Psoas muscle (tissue), 8 donors: ENCODE measurements around the gene QRFP. TPM values are rescaled to one million over a fixed set of nuclear protein-coding genes. Genes with fewer than 3 reads are reported as not detected.

Experiments used
- ATAC-seq, 4 donors: fragments of 200-7000 bp; cut with Tn5 transposase; one replicate each; pipeline ENCODE4 v1.9.1; 2020; ENCODE audit warnings: moderate library complexity in 3 of 4, mild to moderate bottlenecking in 2 of 4
- DNase-seq, 2 donors: peaks; one replicate each; pipeline ENCODE4 v3.0.0-alpha.2; 2020
- H3K27ac ChIP-seq: fragments of 200-600 bp; one replicate; pipeline ENCODE4 v1.8.0; 2022
- H3K27me3 ChIP-seq, 3 donors: fragments of 200-600 bp in 1 of 3; one replicate each; pipeline versions ENCODE4 v1.6.1 to v1.8.0; 2013 to 2022; ENCODE audit warnings: low read length in 2 of 3, mild to moderate bottlenecking in 2 of 3, moderate library complexity in 1 of 3; ENCODE audit not compliant: insufficient read depth in 3 of 3
- H3K36me3 ChIP-seq, 2 donors: fragments of 200-600 bp in 1 of 2; one replicate each; pipeline versions ENCODE4 v1.6.1 to v1.8.0; 2013 to 2022; ENCODE audit warnings: low read depth in 1 of 2, mild to moderate bottlenecking in 1 of 2, moderate library complexity in 1 of 2; ENCODE audit not compliant: insufficient read depth in 1 of 2
- H3K4me1 ChIP-seq: fragments of 200-600 bp; one replicate; pipeline ENCODE4 v1.8.0; 2022
- H3K4me3 ChIP-seq: fragments of 200-600 bp; one replicate; pipeline ENCODE4 v1.8.0; 2022; ENCODE audit warnings: mild to moderate bottlenecking
- H3K9me3 ChIP-seq: fragments of 200-600 bp; one replicate; pipeline ENCODE4 v1.8.0; 2022
- WGBS, 3 donors: extraction: QIAGEN DNeasy Blood & Tissue Kit; methylation state at CpG; one replicate each; pipeline versions ENCODE4 v1.1.6 to v1.1.7; 2013; 5-methylcytosine and 5-hydroxymethylcytosine counted together
- intact Hi-C, 2 donors: fragments of 100-400 bp; cut with DNase I; formaldehyde crosslinking; loops; one replicate each; pipeline versions ENCODE4 v1.11.0 to v1.14.2; 2022
- polyA plus RNA-seq, 3 donors: library from polyadenylated mRNA; stranded (reverse); fragments of 200-250 nt; gene quantifications; one replicate each; pipeline ENCODE4 v1.2.3, GENCODE V29; 2013
- total RNA-seq, 4 donors: library from RNA; stranded (reverse); fragmentation: NEBNext Ultra II Directional in 2 of 4; extraction: Animal tissue kit (Norgen Biotek cat#: 25700) in 2 of 4; gene quantifications; one replicate each; pipeline versions ENCODE4 v1.2.1 to v1.2.4, GENCODE V29; 2021 to 2023
- TF ChIP-seq, protein P1 (sequence below): fragments of 200-600 bp; IDR thresholded peaks from one replicate; pipeline ENCODE4 v1.8.0; 2022; ENCODE audit warnings: antibody characterized with exemption
- donor health status: healthy with polysubstance abuse.
- donor health status: DM: no; HTN: no; CAD: no; lungs with moderate emphysema.
- donor health status: Bipolar disorder and iron deficiency.
- donor health status: healthy.
- donor health status: DM: yes; HTN: yes; CAD: no.
- donor health status: DM: no; HTN: no; CAD: no.
- donor health status: DM: no; HTN: no; CAD: no.
- donor health status: DM: yes; HTN: yes; CAD: no.

The QRFP gene
- total and polyA plus RNA-seq, 7 donors, result 0.01 to 0.03 TPM; not detected in 5

GRCh38 chr9:130872508-130872907, 24.1 kb downstream of the QRFP start:
- no peaks in the 10 kb centered on the region for H3K9me3 ChIP-seq
- peaks cover 36% of the 10 kb centered on the region for H3K4me1 ChIP-seq
- WGBS, 3 donors, result 66 to 78% (median 69%) methylated on average over 9 of the region's 9 CpGs
- ATAC-seq (no peak), DNase-seq (no peak)
- peaks cover 2 to 68% of the 10 kb centered on the region in 2 donors for H3K36me3 ChIP-seq
- no peak overlapping the region for H3K4me3 ChIP-seq
- H3K27ac ChIP-seq, result no peak overlapping the region
- TF ChIP-seq, protein P1, sequence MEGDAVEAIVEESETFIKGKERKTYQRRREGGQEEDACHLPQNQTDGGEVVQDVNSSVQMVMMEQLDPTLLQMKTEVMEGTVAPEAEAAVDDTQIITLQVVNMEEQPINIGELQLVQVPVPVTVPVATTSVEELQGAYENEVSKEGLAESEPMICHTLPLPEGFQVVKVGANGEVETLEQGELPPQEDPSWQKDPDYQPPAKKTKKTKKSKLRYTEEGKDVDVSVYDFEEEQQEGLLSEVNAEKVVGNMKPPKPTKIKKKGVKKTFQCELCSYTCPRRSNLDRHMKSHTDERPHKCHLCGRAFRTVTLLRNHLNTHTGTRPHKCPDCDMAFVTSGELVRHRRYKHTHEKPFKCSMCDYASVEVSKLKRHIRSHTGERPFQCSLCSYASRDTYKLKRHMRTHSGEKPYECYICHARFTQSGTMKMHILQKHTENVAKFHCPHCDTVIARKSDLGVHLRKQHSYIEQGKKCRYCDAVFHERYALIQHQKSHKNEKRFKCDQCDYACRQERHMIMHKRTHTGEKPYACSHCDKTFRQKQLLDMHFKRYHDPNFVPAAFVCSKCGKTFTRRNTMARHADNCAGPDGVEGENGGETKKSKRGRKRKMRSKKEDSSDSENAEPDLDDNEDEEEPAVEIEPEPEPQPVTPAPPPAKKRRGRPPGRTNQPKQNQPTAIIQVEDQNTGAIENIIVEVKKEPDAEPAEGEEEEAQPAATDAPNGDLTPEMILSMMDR, result no peak
- intact Hi-C loops, result loop anchor here in 1 of 2 donors (10.0 kb wide), 1 partner anchor 258 kb away; no protein-coding TSS in a partner anchor
- H3K27me3 ChIP-seq, result no peaks in the 10 kb centered on the region

GRCh38 chr9:130872093-130872492, 24.5 kb downstream of the QRFP start:
- DNase-seq (no peak), ATAC-seq (no peak)
- Histone ChIP-seq H3K4me3 (no peak overlapping the region), H3K4me1 (peaks cover 36% of the 10 kb centered on the region), H3K9me3 (no peaks in the 10 kb centered on the region), H3K27me3 (no peaks in the 10 kb centered on the region), H3K36me3 (peaks cover 2 to 68% of the 10 kb centered on the region in 2 donors), H3K27ac (no peak overlapping the region)
- intact Hi-C loops, result loop anchor here in 1 of 2 donors (10.0 kb wide), 1 partner anchor 257 kb away; no protein-coding TSS in a partner anchor
- TF ChIP-seq, protein P1, result no peak
- 90 to 92% (median 90%) methylated on average over 15 of the region's 15 CpGs for WGBS, 3 donors

DNA sequence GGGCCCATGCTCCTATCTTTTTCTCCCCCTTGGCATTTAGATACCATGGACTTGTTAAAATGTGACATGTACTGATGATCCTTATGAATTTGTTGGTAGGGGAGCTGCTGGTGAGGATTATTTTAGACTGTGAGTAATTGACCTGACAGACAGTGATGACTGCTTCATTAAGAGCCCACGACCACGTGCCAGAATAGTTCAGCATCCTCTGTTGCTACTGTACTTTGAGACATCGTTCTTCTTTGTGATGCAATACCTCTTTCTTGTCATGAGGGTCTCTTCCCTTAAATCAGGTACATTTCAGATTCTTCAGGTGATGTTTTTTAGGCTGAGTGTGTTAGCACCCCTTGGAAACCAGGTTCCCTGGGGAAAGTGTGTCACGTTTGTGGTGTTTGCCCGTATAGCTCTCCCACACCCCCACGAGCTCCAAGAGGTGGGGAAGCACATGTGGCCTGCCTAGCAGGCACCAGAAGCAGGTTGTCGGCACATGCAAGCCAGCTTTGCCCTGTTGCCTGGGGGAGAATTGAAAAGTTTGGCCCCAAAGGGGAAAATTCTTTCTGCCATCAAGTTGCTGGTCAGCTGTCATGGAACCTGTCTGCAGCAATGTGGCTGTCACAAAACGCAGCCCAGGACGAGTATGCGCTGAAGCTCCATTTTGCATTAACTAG, 25.1 kb downstream of the QRFP start:
- Histone ChIP-seq H3K9me3 (no peaks in the 10 kb centered on the region), H3K27ac (no peak overlapping the region), H3K36me3 (peaks cover 2 to 64% of the 10 kb centered on the region in 2 donors), H3K4me3 (no peak overlapping the region), H3K4me1 (peaks cover 39% of the 10 kb centered on the region), H3K27me3 (no peaks in the 10 kb centered on the region)
- TF ChIP-seq, protein P1, result no peak
- intact Hi-C loops, result loop anchor here in 1 of 2 donors (10.0 kb wide), 1 partner anchor 257 kb away; no protein-coding TSS in a partner anchor
- DNase-seq (no peak), ATAC-seq (peak in 3 of 4 donors; percentile 54 to 57 (median 56))
- 74 to 81% (median 77%) methylated on average over 10 of the region's 10 CpGs for WGBS, 3 donors

- peaks cover 2 to 57% of the 10 kb centered on the region in 2 donors for H3K36me3 ChIP-seq
- no peak for DNase-seq
Measured at GRCh38 chr9:130870491-130871381, 25.9 kb downstream of the QRFP start.

More at GRCh38 chr9:130870491-130871381, 25.9 kb downstream of the QRFP start:
- Histone ChIP-seq H3K4me3 (no peak overlapping the region), H3K27ac (no peak overlapping the region), H3K9me3 (no peaks in the 10 kb centered on the region), H3K4me1 (peaks cover 42% of the 10 kb centered on the region), H3K27me3 (no peaks in the 10 kb centered on the region)
- ATAC-seq, result no peak
- 69 to 82% (median 70%) methylated on average over 17 of the region's 17 CpGs for WGBS, 3 donors
- TF ChIP-seq, protein P1, result no peak
- intact Hi-C loops, result loop anchor here in 1 of 2 donors (10.0 kb wide), 1 partner anchor 256 kb away; no protein-coding TSS in a partner anchor
